Osteocyte (in vitro differentiated cells): ENCODE results near the gene OTOG. TPM values are rescaled to one million over a fixed set of nuclear protein-coding genes. Genes with fewer than 3 reads are reported as not detected.

Source experiments
- DNase-seq: peaks from one replicate; pipeline ENCODE4 v3.0.0; 2021; ENCODE audit warnings: mixed read lengths; ENCODE audit not compliant: unreplicated experiment; ENCODE audit errors: extremely low spot score
- H3K27ac Mint-ChIP-seq: one replicate; pipeline ENCODE4 v1.8.0; 2021; ENCODE audit warnings: mild to moderate bottlenecking, mixed read lengths; ENCODE audit not compliant: unreplicated experiment
- H3K27me3 Mint-ChIP-seq: one replicate; pipeline ENCODE4 v1.8.0; 2021; ENCODE audit warnings: mixed read lengths; ENCODE audit not compliant: unreplicated experiment
- H3K36me3 Mint-ChIP-seq: one replicate; pipeline ENCODE4 v1.8.0; 2021; ENCODE audit warnings: mixed read lengths; ENCODE audit not compliant: unreplicated experiment
- H3K4me1 Mint-ChIP-seq: one replicate; pipeline ENCODE4 v1.8.0; 2021; ENCODE audit warnings: mixed read lengths; ENCODE audit not compliant: unreplicated experiment
- H3K4me3 Mint-ChIP-seq: one replicate; pipeline ENCODE4 v1.8.0; 2021; ENCODE audit warnings: mild to moderate bottlenecking, moderate library complexity, mixed read lengths; ENCODE audit not compliant: unreplicated experiment
- H3K9me3 Mint-ChIP-seq: one replicate; pipeline ENCODE4 v1.8.0; 2021; ENCODE audit warnings: mixed read lengths; ENCODE audit not compliant: unreplicated experiment
- CTCF ChIP-seq: fragments of 200-600 bp; sonication (generic); IDR thresholded peaks from 2 replicates; pipeline ENCODE4 v1.5.0; 2021; ENCODE audit warnings: antibody characterized with exemption, mild to moderate bottlenecking, moderate library complexity
- total RNA-seq: library from RNA; stranded (reverse); gene quantifications from 2 replicates; pipeline ENCODE4 v1.2.1, GENCODE V29; 2021

OTOG gene
- total RNA-seq, 1 donor from 2014 or later, result not detected

- H3K27me3 Mint-ChIP-seq, result peaks cover 40% of the 10 kb centered on the region
These were observed 35.0 kb upstream of the OTOG start for GRCh38 chr11:17512101-17512500.

GRCh38 chr11:17513853-17514252 is 33.2 kb upstream of the OTOG start:
- Mint-ChIP-seq H3K27me3 (peaks cover 40% of the 10 kb centered on the region), H3K27ac (no peak overlapping the region), H3K36me3 (no peaks in the 10 kb centered on the region), H3K9me3 (no peaks in the 10 kb centered on the region), H3K4me1 (no peaks in the 10 kb centered on the region), H3K4me3 (no peak overlapping the region)
- no peak for TF ChIP-seq CTCF
- DNase-seq, result no peak

More at GRCh38 chr11:17512101-17512500, 35.0 kb upstream of the OTOG start:
- TF ChIP-seq CTCF, result no peak
- Mint-ChIP-seq H3K4me3 (no peak overlapping the region), H3K9me3 (no peaks in the 10 kb centered on the region), H3K27ac (no peak overlapping the region), H3K4me1 (peaks cover 2% of the 10 kb centered on the region), H3K36me3 (no peaks in the 10 kb centered on the region)
- DNase-seq, result no peak

- H3K4me3 Mint-ChIP-seq, result no peak overlapping the region
- DNase-seq, result no peak
- H3K9me3 Mint-ChIP-seq, result no peaks in the 10 kb centered on the region
- TF ChIP-seq CTCF, result no peak
- H3K4me1 Mint-ChIP-seq, result no peaks in the 10 kb centered on the region
- no peak overlapping the region for H3K27ac Mint-ChIP-seq
- H3K27me3 Mint-ChIP-seq, result peaks cover 38% of the 10 kb centered on the region
- H3K36me3 Mint-ChIP-seq, result no peaks in the 10 kb centered on the region
These were observed 32.6 kb upstream of the OTOG start for GRCh38 chr11:17514476-17514875.

GRCh38 chr11:17515443-17516176 is 31.4 kb upstream of the OTOG start:
- TF ChIP-seq CTCF, result no peak
- Mint-ChIP-seq H3K9me3 (no peaks in the 10 kb centered on the region), H3K4me1 (no peaks in the 10 kb centered on the region), H3K27me3 (peaks cover 37% of the 10 kb centered on the region), H3K36me3 (no peaks in the 10 kb centered on the region), H3K4me3 (no peak overlapping the region), H3K27ac (no peak overlapping the region)
- DNase-seq, result no peak

GRCh38 chr11:17516551-17517150 is 30.4 kb upstream of the OTOG start:
- H3K27me3 Mint-ChIP-seq, result peaks cover 35% of the 10 kb centered on the region
- H3K4me3 Mint-ChIP-seq, result no peak overlapping the region
- no peak overlapping the region for H3K27ac Mint-ChIP-seq
- no peak for TF ChIP-seq CTCF
- H3K36me3 Mint-ChIP-seq, result no peaks in the 10 kb centered on the region
- no peak for DNase-seq
- no peaks in the 10 kb centered on the region for H3K9me3 Mint-ChIP-seq
- no peaks in the 10 kb centered on the region for H3K4me1 Mint-ChIP-seq
